Heart left ventricle (tissue), 16 donors: ENCODE measurements around the gene MNX1. TPM values are rescaled to one million over a fixed set of nuclear protein-coding genes. Genes with fewer than 3 reads are reported as not detected.

Experiments used
- ATAC-seq, 4 donors: fragments of 200-7000 bp; cut with Tn5 transposase; one replicate each; pipeline ENCODE4 v1.9.1; 2020 to 2022; ENCODE audit warnings: moderate library complexity in 4 of 4, mild to moderate bottlenecking in 3 of 4, moderate number of reproducible peaks in 1 of 4
- DNase-seq, 5 donors: peaks; one replicate each; pipeline ENCODE4 v3.0.0-alpha.2; 2020
- H3K27ac ChIP-seq, 12 donors: fragments of 200-600 bp; sonication (generic) in 4 of 12; one replicate each; pipeline versions ENCODE4 v1.5.0 to v1.8.0; 2016 to 2022; ENCODE audit warnings: mild to moderate bottlenecking in 2 of 12
- H3K27me3 ChIP-seq, 9 donors: fragments of 200-600 bp; sonication (generic) in 2 of 9; one replicate each; pipeline versions ENCODE4 v1.5.1 to v1.8.0; 2016 to 2022; ENCODE audit warnings: mild to moderate bottlenecking in 3 of 9
- H3K36me3 ChIP-seq, 9 donors: fragments of 200-600 bp; sonication (generic) in 2 of 9; one replicate each; pipeline versions ENCODE4 v1.5.0 to v1.8.0; 2018 to 2022; ENCODE audit warnings: mild to moderate bottlenecking in 2 of 9
- H3K4me1 ChIP-seq, 12 donors: fragments of 200-600 bp; sonication (generic) in 4 of 12; one replicate each; pipeline versions ENCODE4 v1.5.0 to v1.8.0; 2016 to 2022; ENCODE audit warnings: mild to moderate bottlenecking in 3 of 12
- H3K4me3 ChIP-seq, 12 donors: fragments of 200-600 bp; sonication (generic) in 4 of 12; one replicate each; pipeline versions ENCODE4 v1.5.0 to v1.8.0; 2017 to 2022; ENCODE audit warnings: mild to moderate bottlenecking in 9 of 12, moderate library complexity in 4 of 12
- H3K9me3 ChIP-seq, 12 donors: fragments of 200-600 bp; sonication (generic) in 4 of 12; one replicate each; pipeline versions ENCODE4 v1.5.0 to v1.8.0; 2016 to 2022; ENCODE audit warnings: mild to moderate bottlenecking in 1 of 12
- POLR2A ChIP-seq, 2 donors: fragments of 450-650 bp; IDR thresholded peaks; one replicate each; pipeline ENCODE4 v1.6.1; 2017; ENCODE audit warnings: antibody characterized with exemption in 2 of 2, mild to moderate bottlenecking in 2 of 2, moderate library complexity in 2 of 2
- WGBS, 4 donors: extraction: QIAGEN DNeasy Blood & Tissue Kit in 2 of 4; methylation state at CpG; one replicate each; pipeline versions ENCODE4 v1.1.5 to v1.1.7; 2013 to 2018; 5-methylcytosine and 5-hydroxymethylcytosine counted together
- intact Hi-C, 10 donors: fragments of 100-400 bp; cut with DNase I; formaldehyde crosslinking; loops; one replicate each; pipeline versions ENCODE4 v1.11.1 to v1.14.2; 2022
- polyA plus RNA-seq, 2 donors: library from polyadenylated mRNA; stranded (reverse); fragments of 200-250 nt; gene quantifications; one replicate each; pipeline ENCODE4 v1.2.3, GENCODE V29; 2013
- total RNA-seq, 9 donors: library from RNA; depleted of rRNA in 2 of 9; stranded (reverse); fragments of >200 nt in 2 of 9; fragmentation: NEBNext Ultra II Directional in 3 of 9; extraction: Animal tissue kit (Norgen Biotek cat#: 25700) in 3 of 9; gene quantifications; one replicate each; pipeline versions ENCODE4 v1.1.0 to v1.2.4, GENCODE V29; 2016 to 2023
- TF ChIP-seq, protein P1 (sequence below), 12 donors: fragments of 200-600 bp; sonication (generic) in 4 of 12; IDR thresholded peaks; one replicate each; pipeline versions ENCODE4 v1.5.0 to v1.8.0; 2018 to 2022; ENCODE audit warnings: antibody characterized with exemption in 12 of 12, mild to moderate bottlenecking in 5 of 12
- donor health status: ischemic (EF 13 %, LVEDD 7.1; RV severe dilation, severe dysfunction).
- donor health status: healthy with polysubstance abuse.
- donor health status: DM: no; HTN: yes; CAD: no.
- donor health status: DM: no; HTN: no; CAD: no.
- donor health status: ischemic (EF 25% LVEDD 6.9; RV normal size, moderate dysfunction).
- donor health status: ischemic (EF 25% LVEDD 5.7; RV mildly dilated, moderate dysfunction).
- donor health status: healthy.
- donor health status: DM: yes; HTN: yes; CAD: no.
- donor health status: ischemic (EF 35%, LVEDD 5.7; RV mildly dilated, moderate dysfunction).
- donor health status: nonischemic (EF 11% LVEDD 7.7; RV severe dilation, severe dysfunction).
- donor health status: DM: yes; HTN: yes; CAD: no.
- donor health status: PGD.
- donor health status: ischemic (EF 29% LVEDD 5.4; RV normal size, mild dysfunction).
- donor health status: nonischemic (EF 23%, LVEDD 6.1; RV moderate dilation, normal function).

The MNX1 gene
- total and polyA plus RNA-seq, 11 donors = not detected

- intact Hi-C loops = no loop called here
- H3K27ac ChIP-seq = no peak overlapping the region
- WGBS, 4 donors = 83 to 92% (median 86%) methylated on average over 6 of the region's 6 CpGs
- peaks cover 0 to 48% (median 0%) of the 10 kb centered on the region in 9 donors for H3K27me3 ChIP-seq
- no peaks in the 10 kb centered on the region for H3K9me3 ChIP-seq
- DNase-seq = no peak
- no peaks in the 10 kb centered on the region for H3K36me3 ChIP-seq
- H3K4me3 ChIP-seq = no peak overlapping the region
- ATAC-seq = no peak
- no peaks in the 10 kb centered on the region for H3K4me1 ChIP-seq
- TF ChIP-seq, protein P1, sequence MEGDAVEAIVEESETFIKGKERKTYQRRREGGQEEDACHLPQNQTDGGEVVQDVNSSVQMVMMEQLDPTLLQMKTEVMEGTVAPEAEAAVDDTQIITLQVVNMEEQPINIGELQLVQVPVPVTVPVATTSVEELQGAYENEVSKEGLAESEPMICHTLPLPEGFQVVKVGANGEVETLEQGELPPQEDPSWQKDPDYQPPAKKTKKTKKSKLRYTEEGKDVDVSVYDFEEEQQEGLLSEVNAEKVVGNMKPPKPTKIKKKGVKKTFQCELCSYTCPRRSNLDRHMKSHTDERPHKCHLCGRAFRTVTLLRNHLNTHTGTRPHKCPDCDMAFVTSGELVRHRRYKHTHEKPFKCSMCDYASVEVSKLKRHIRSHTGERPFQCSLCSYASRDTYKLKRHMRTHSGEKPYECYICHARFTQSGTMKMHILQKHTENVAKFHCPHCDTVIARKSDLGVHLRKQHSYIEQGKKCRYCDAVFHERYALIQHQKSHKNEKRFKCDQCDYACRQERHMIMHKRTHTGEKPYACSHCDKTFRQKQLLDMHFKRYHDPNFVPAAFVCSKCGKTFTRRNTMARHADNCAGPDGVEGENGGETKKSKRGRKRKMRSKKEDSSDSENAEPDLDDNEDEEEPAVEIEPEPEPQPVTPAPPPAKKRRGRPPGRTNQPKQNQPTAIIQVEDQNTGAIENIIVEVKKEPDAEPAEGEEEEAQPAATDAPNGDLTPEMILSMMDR (IDR thresholded peaks at IDR 0.05) = no peak
- no peak for TF ChIP-seq POLR2A (IDR thresholded peaks at IDR 0.05)
Observed at GRCh38 chr7:157047148-157047547, 36.7 kb upstream of the MNX1 start.

- no peak for DNase-seq
- H3K36me3 ChIP-seq = no peaks in the 10 kb centered on the region
- H3K27ac ChIP-seq = no peak overlapping the region
- intact Hi-C loops = no loop called here
- H3K4me1 ChIP-seq = no peaks in the 10 kb centered on the region
- TF ChIP-seq, protein P1 (IDR thresholded peaks at IDR 0.05) = no peak
- no peak for TF ChIP-seq POLR2A (IDR thresholded peaks at IDR 0.05)
- H3K9me3 ChIP-seq = no peaks in the 10 kb centered on the region
- no peak for ATAC-seq
- H3K4me3 ChIP-seq = no peak overlapping the region
- peaks cover 0 to 50% (median 3%) of the 10 kb centered on the region in 9 donors for H3K27me3 ChIP-seq
- 67 to 71% (median 68%) methylated on average over 1 of the region's 1 CpG for WGBS, 4 donors
Observed at GRCh38 chr7:157046681-157047080, 36.2 kb upstream of the MNX1 start.

- no peaks in the 10 kb centered on the region for H3K36me3 ChIP-seq
- H3K27me3 ChIP-seq = peaks cover 0 to 44% (median 9%) of the 10 kb centered on the region in 9 donors
- ATAC-seq = no peak
- no peaks in the 10 kb centered on the region for H3K9me3 ChIP-seq
- H3K4me3 ChIP-seq = no peak overlapping the region
- DNase-seq = no peak
- H3K27ac ChIP-seq = no peak overlapping the region
- WGBS, 4 donors = 64 to 85% (median 69%) methylated on average over 13 to 30 of the region's 30 CpGs
- TF ChIP-seq, protein P1 (IDR thresholded peaks at IDR 0.05) = no peak
- TF ChIP-seq POLR2A (IDR thresholded peaks at IDR 0.05) = no peak
- no peaks in the 10 kb centered on the region for H3K4me1 ChIP-seq
- intact Hi-C loops = no loop called here
Observed at GRCh38 chr7:157044943-157045660, 34.6 kb upstream of the MNX1 start.

GRCh38 chr7:157044147-157044687, 33.8 kb upstream of the MNX1 start:
- Histone ChIP-seq H3K27me3 (peaks cover 0 to 45% (median 9%) of the 10 kb centered on the region in 9 donors), H3K9me3 (no peaks in the 10 kb centered on the region), H3K27ac (no peak overlapping the region), H3K4me3 (no peak overlapping the region), H3K36me3 (no peaks in the 10 kb centered on the region), H3K4me1 (no peaks in the 10 kb centered on the region)
- DNase-seq (no peak), ATAC-seq (no peak)
- intact Hi-C loops = no loop called here
- WGBS, 4 donors = 75 to 81% (median 79%) methylated on average over 12 to 17 of the region's 17 CpGs
- TF ChIP-seq POLR2A (IDR thresholded peaks at IDR 0.05) = no peak
- TF ChIP-seq, protein P1 (IDR thresholded peaks at IDR 0.05) = no peak
